C4-2B (cell line): ENCODE measurements around the gene TTLL5.

ENCODE experiments used
- CTCF ChIP-seq: fragments of 450-650 bp; conservative IDR thresholded peaks from 2 replicates; pipeline ENCODE4 v1.5.1; 2017; ENCODE audit warnings: mild to moderate bottlenecking
- ZFX ChIP-seq: fragments of 450-650 bp; IDR thresholded peaks from 2 replicates; pipeline ENCODE4 v1.6.1; 2017

GRCh38 chr14:75720116-75720515, 59.1 kb downstream of the TTLL5 start:
- no peak for TF ChIP-seq CTCF
- no peak for TF ChIP-seq ZFX
